Forelimb muscle (tissue), 1 donor: Measurements from ENCODE around the gene IST1. TPM values are rescaled to one million over a fixed set of nuclear protein-coding genes. Genes with fewer than 3 reads are reported as not detected.
"Not testable (repeated sequence)": the region's sequence is repeated elsewhere in the genome, so short reads cannot be mapped to it uniquely, and the experiment has no call there.

Source experiments
- DNase-seq: peaks from one replicate; pipeline ENCODE4 v3.0.0-alpha.2; 2013; ENCODE audit warnings: low read depth
- polyA plus RNA-seq: library from polyadenylated mRNA; unstranded; fragments of 120-200 nt; gene quantifications from one replicate; pipeline ENCODE4 v1.2.1, GENCODE V29; 2013; ENCODE audit not compliant: insufficient read length

The IST1 gene
- polyA plus RNA-seq, 1 donor: 169 TPM

DNA sequence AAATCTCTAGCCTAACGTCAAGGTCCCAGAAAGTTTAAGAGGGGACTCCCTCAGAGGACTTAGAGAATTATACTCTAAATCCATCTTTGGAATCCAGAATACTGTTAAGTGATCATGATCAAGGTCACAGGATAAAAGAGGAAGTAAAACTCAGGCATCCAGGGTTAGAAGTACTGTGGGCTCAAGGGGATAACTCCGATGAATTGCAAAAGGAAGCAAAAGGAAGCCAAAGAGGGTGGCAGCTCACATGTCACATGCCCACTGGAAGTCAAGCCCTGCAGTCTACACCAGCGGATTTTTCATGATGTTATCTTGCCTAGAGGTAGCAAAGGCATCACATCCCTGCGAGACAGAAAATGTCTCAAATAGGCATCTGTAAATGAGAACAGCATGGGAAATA is 15.2 kb upstream of the IST1 start:
- no peak for DNase-seq

DNA sequence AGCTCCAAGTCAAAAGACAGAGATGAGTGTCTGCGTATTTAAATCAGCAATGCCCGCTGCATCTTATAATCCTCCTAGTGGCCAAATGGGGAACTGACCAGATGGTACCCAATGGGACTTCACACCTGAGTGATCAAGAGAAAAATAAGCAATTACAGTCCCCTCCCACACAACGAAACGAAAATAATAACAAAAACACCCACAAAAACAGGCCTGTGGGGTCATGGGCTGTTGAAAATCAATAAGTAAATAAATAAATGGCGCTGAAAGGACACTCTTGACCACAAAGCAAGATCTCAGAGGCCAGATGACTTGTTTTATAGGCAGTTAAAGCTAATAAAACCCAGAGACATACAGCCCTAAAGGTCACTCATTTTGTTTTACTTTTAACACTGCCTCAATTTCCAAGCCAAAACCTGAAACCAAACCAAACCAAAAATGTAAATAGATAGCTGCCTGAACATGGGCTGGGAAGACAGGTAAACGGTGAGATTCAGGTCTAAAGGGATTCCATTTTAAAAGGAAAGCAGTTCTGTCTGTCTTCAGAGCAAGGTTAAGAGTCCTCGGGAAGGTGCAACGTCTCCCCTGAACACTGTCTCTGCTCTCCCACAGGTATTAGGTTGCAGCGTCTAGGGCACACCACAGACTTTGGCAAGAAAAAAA is 12.7 kb upstream of the IST1 start:
- DNase-seq: no peak

DNA sequence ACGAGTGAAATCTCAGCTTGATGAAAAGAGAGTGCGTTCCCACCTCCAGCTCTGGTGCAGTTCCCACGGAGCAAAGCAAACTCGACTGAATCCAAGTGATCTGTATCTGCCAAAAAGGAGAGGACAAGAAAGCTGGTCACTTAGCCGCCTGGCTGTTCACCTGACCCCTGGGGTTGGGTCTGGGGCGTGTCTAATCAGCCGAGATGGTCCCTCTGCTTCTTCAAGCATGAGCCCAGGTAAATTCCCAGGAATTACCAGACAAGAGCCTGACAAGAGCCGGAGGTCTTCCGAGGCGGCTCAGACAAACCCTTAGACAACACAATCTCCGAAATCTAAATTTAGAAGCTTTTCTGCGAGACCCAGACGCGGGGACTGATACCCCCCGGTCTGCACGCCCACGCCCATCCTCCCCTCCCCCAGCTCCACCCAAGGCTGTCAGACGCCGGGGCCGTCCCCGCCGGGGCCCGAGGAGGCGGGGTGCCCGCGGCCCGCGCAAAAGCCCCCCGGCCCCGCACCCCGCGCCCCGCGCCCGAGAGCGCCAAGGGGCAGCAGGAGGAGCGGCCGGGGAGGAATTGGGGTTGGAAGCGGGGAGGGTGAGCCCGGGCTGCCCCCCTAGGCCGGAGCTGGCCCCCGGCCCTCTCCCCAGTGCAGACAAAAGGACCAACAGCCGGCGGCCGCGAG is 12.0 kb upstream of the IST1 start:
- no peak for DNase-seq

DNA sequence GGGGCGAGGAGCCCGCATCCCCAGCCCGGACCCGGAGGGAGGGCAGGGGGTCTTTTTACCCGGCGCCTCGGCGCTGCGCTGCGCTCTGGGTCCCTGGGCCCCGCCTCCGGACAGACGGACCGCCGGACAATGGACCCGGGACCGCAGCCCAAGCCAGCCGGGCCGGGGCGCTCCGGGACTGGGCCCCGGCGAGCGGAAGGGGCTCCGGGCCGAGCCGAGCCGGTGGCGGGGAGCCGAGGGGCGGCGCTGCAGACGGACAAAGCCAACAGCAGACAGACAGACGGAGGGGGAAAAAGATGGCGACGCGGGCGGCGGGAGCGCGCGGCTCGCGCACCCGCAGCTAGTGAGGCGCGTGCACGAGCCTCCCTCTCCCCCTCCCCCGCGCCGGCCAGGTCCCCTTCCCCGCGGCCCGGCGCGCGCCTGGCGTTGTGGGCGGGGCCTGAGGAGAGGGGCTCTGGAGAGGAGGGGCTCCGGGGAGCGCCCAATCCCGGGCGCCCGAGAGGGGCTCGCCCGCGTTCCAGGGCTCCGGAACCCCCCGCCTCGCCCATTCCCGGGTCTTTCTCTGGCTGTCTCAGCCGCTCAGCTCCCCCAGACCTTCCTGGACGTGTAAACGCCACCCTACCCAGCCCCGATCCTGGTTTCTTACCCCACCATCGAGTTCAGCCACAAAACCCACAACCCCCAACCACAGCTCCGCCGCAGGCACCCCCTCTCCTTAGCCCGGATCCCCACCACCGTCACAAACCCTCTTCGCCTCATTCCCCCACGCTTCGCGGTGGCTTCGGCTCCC is 11.3 kb upstream of the IST1 start, which contains the start of gene ZNF821:
Gene ZNF821, minus strand, starts transcription at position 334 of the 790 bp plus-strand sequence. CDS start 4,236 bp downstream, outside the sequence.
- DNase-seq: no peak

DNA sequence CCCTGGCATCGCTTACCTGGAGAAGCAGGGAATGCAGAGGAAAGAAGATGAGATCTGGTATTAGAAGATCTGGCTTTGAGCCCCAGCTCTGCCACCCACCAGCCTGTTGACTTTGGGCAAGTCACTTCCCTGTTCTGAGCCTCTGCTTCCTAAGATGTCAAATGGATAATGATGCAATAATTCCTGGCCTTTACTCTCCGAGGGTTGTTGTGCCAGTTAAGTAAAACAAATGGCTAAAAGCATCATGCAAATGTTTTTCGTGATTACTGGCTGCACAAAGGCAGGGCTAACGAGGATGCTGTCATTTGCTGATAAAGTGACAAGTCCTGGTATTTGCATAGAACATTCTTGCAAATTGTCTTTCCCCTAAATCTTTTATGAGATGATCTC is 10.1 kb upstream of the IST1 start:
- no peak for DNase-seq

DNA sequence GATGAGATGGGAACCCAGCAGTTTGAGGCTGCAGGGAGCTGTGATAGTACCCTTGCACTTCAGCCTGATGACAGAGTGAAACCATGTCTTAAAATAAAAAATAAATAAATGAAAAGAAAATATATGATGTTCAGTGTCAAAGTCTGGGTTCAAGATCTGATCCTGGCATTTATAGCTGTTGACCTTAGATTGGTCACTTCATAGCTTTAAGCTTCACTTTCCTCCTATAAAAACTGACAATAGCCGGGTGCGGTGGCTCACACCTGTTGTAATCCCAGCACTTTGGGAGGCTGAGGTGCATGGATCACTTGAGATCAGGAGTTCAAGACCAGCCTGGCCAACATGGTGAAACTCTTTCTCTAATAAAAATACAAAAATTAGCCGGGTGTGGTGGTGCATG is 6.2 kb upstream of the IST1 start:
- DNase-seq: no peak

DNA sequence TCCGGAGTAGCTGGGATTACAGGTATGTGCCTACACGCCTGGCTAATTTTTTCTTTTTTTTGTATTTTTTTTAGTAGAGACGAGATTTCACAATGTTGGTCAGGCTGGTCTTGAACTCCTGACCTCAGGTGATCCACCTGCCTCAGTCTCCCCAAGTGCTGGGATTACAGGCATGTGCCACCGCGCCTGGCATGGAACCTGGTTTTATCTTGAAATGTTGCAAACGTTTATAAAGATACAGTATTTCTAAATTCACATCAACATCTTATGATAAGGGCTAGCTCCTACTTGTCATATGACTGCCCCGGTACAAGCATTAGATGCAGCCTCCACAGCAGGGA is 1.5 kb upstream of the IST1 start:
- no peak for DNase-seq

DNA sequence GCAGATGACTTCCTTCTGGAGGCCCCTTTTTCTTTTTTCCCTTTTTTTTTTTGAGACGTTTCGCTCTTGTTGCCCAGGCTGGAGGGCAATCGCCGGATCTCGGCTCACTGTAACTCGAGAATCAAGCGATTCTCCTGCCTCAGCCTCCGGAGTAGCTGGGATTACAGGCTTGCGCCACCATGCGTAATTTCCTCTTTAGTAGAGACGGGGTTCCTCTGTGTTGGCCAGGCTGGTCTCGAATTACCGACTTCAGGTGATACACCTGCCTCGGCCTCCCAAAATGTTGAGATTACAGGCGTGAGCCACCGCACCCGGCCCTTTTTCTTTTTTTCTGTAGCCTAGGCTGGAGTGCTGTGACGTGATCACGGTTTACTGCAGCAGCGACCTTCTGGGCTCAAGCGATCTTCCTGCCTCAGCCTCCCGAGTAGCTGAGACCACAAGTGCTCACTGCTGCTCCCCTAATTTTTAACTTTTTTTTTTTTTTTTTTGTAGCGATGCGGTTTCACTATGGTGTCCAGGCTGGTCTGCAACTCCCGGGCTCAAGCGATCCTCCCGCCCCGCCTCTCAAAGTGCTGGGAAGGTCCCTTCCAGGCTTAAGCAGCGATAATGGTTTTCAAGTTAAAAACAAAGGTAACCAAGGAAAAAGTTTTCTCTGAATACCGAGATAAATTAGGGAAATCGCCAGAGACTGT is 956 bp upstream of the IST1 start:
- DNase-seq: no peak

DNA sequence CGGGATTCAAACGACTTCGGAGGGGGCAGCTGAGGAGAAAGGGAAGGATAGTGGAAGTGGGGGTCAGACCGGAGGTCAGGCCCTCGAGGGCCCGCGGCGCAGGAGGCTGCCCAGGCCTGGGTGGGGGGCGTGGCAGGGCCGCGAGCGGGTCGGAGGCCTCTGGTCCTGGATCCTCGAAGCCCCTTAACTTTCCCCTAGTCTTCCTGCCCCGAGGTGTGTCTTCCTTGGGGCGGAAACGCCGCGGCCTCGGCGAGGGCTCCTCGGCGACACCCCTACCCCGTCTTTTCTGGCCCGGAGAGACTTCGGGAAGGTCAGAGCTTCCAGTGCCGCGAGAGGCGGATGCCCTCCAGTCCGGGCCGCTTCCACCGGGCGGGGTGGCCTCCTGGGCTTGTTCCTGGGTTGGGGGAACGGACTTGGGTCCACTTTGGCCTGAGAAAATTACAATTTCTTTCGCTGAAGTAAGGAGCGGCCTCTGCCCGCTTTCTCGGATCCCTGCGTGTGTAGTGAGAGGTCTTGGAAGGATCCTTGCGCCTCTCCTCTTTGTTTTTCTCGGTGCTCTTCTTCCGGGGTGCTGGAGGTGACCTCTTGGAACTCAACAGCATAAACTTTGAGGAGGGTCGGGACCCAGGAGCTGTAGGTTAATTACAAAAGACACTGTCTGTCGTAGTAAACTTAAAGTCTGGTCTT is 491 bp downstream of the IST1 start:
- no peak for DNase-seq

DNA sequence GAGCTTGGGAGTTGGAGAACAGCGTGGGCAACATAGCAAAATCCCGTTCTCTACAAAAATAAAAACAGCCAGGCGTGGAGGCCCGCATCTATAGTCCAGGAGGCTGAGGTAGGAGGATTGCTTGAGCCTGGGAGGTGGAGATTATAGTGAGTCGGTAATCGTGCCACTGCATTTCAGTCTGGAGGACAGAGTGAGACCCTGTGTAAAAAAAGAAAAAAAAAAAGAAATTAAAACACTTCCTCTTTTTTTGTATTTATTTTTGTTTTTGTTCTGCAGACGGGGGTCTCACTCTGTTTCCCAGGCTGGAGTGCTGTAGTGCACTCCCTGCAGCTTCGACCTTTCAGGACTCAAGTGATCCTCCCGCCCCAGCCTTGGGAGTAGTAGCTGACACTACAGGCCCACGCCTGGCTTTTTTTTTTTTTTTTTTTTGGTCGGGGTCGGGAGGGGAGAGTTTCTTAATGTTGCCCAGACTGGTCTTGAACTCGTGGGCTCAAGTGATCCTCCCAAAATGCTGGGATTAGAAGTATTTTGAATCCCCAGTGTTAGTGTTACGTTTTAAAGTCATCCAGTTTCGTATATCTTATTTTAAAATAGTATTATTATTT is 1.5 kb downstream of the IST1 start:
- DNase-seq: no peak

DNA sequence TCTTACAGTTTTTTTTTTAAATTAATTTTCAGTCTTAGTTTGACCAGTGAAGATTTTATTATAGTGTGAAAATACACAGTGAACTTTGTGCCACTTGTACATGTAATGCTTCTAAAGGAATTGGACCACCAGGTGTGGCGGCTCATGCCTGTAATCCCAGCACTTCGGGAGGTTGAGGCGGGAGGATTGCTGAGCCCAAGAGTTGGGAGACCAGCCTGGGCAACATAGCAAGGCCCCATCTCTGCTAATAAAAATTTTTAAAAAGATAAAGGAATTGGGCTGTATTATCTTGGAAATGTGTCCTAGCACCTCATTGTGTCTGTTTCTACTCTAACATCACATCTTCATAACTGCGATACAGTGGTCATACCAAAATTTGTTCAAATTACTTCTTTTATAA is 3.8 kb downstream of the IST1 start:
- DNase-seq: no peak

DNA sequence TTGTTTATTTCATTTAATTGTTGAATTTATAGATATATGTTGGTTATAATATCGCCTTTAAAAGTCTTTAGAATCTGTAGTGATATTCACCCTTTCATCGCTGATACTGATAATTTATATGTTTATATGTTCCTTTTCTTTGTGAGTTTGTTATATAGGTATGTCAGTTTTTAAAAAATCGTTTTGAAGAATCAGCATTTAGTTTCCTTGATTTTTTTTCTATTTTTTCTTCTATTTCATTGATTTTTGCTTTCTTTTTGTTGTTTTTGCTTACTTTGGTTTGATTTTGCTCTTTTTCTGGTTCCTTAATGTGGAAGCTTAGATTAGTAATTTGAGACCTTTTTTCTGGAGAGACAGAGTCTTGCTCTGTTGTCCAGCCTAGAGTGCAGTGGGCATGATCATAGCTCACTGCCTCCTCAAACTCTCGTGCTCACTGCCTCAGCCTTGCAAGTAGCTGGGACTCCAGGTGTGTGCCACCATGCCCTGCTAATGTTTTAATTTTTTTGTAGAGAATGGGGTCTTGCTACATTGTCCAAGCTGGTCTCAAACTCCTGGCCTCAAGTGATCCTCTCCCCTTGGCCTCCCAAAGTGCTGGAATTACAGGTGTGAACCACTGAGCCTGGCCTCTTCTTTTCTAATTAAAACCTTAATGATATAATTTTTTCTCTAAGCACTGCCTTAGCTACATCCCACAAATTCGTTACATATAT is 7.5 kb downstream of the IST1 start:
- DNase-seq: no peak

DNA sequence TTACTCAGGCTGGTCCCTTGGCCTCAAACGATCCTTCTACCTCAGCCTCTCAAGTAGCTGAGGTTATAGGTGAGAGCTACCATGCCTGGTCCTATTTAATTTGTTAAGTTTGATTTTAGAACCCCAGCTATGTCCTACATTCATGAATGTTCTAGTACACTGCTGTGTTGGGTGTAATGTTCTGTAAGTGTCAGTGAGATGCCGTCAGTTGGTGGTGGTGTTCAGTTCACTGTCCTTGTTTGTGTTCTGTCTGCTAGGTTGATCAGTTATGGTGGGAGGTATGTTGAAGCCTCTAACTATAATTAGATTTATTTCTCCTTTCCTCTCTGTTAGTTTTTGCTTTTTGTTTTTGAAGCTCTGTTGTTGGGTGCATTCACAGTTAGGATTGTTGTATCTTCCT is 8.3 kb downstream of the IST1 start:
- no peak for DNase-seq

DNA sequence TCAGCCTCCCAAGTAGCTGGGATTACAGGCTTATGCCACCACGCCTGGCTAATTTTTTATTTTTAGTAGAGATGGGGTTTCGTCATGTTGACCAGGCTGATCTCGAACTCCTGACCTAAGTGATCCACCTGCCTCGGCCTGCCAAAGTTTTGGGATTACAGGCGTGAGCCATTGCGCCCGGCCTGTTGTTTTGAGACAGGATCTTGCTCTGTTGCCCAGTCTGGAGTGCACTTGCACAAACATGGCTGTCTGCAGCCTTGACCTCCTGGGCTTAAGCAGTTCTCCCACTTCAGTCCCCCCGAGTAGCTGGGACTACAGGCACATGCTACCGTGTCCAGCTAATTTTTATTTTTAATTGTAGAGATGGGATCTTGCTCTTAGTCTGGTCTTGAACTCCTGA is 8.9 kb downstream of the IST1 start:
- DNase-seq: no peak

DNA sequence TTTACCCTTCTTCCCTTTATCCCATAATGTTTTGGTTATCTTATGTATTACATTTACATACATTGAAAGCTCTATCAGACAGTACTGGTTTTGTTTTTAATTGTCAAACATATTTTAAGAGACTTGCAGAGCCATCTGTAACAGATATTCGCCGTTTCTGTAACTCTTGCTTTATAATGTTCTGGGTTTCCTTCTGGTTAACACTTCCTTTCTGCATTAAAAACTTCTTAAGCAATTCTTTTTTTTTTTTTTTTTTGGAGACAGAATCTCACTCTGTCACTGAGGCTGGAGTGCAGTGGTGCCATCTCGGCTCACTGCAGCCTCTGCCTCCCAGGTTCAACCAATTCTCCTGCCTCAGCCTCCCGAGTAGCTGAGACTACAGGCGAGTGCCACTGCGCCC is 10.4 kb downstream of the IST1 start:
- not testable (repeated sequence) for DNase-seq

DNA sequence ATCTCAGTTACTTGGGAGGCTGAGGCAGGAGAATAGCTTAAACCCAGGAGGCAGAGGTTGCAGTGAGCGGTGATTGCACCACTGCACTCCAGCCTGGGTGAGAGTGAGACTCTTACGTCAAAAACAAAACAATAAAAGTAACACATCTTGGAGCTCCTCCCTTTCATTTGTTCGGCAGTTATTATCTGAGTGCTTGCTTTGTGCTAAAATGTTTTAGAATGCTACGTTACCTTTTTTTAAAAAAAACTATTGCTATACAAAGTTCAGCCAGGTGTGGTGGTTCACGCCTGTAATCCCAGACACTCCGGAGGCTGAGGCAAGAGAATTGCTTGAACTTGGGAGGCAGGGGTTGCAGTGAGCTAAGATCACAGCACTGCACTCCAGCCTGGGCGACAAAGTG is 15.8 kb downstream of the IST1 start:
- no peak for DNase-seq

DNA sequence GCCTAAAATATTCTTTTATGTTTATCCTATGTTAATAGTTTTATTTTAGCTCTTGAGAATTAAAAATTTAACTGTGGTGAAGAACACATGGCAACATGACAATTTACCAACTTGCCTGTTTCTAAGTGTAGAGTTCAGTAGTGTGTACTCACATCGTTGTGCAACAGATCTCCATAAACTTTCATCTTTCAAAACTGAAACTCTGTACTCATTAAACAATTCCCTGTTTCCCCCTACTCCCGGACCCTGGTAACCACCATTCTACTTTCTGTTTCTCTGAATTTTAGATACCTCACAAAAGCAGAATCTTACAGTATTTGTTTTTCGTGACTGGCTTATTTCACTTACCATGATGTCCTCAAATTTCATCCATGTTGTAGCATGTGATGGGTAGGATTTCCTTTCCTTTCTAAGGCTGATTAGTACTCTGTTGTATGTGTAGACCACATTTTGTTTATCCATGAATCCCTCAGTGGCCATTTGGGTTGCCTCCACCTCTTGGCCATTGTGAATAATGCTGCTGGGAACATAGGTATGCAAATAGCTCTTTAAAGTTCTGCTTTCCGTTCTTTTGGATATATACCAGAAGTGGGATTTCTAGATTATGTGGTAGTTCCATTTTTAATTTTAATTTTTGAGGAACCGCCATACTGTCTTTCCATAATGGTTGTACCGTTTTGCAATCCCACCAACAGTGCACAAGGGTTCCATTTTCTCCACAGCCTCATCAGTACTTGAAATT is 17.4 kb downstream of the IST1 start:
- DNase-seq: no peak

DNA sequence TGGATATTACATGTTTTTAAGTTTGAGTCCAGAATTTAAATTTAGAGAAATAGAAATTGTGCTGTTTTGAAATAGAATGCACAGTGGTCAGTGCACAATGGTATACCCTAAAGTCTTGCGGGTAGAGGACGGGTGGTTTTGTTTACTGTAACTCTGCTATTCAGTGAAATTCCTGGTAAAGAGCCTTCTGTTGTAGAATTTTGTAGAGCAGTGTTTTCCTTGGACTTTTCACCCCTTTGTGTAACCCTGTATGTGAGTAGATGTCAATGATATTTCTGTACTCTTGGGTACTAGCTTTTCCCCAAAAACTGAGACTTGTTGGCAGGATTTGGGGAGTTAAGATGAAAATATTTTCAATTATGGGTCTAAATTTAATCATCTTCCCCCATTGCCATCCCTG is 19.5 kb downstream of the IST1 start:
- DNase-seq: no peak

DNA sequence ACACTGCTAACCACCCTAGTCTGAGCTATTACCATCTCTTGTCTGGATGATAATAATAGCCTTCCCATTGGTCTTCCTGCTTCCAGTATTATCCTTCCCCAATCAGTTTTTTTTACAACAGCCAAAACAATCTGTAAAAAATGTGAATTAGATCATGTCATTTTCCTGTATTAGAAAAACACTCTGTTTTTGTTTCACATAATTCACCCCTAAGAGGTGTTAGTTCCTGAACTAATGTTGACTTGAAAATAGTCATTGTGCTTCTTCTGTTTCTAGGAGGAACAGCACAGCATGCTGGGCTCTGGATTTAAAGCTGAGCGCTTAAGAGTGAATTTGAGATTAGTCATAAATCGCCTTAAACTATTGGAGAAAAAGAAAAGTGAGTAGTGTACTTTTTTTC is 20.0 kb downstream of the IST1 start:
- no peak for DNase-seq

DNA sequence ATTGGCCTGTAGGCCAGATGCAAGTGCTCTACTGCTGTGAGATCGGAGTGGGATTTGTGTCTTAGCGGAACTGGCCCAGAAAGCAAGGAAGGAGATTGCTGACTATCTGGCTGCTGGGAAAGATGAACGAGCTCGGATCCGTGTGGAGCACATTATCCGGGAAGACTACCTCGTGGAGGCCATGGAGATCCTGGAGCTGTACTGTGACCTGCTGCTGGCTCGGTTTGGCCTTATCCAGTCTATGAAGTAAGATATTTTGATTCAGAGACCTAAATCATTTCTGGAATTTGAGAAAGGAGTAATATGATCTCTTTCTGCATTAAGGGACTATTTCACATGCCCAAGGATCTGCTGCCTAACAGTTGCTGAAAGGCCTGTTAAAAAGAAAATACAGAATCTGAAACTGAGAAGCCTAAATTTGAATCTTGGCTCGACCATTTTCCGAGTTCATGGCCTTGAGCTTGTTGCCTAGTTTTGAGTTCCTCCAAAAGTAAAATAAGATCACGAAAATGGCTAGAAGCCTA is 21.1 kb downstream of the IST1 start:
- no peak for DNase-seq
